OCI-LY3 (cell line): ENCODE measurements around the gene NT5DC3.

Source experiments
- CTCF ChIP-seq: fragments of 200-600, 300-600 bp; sonication (generic); IDR thresholded peaks from 2 replicates; pipeline ENCODE4 v1.5.1; 2014; ENCODE audit warnings: antibody characterized with exemption, low read length, low read depth
- EZH2phosphoT487 ChIP-seq: fragments of 200-600 bp; shearing (Covaris generic); IDR thresholded peaks from 2 replicates; pipeline ENCODE4 v1.6.1; 2018; ENCODE audit warnings: antibody characterized with exemption, mixed run types, low read depth

- no peak for TF ChIP-seq CTCF
- no peak for TF ChIP-seq EZH2phosphoT487
These were observed 15.0 kb upstream of the NT5DC3 start for GRCh38 chr12:103855896-103856657.
